UCSD-AML1 (cell line): ENCODE measurements around the gene FOXQ1.
"Not testable (repeated sequence)": the region's sequence is repeated elsewhere in the genome, so short reads cannot be mapped to it uniquely, and the experiment has no call there.

ENCODE experiments used
- DNase-seq: peaks from one replicate; lab custom pipeline; 2025; ENCODE audit not compliant: unreplicated experiment; lab: John Stamatoyannopoulos, UW

The FOXQ1 gene

GRCh38 chr6:1318584-1318983, 6.7 kb downstream of the FOXQ1 start:
- DNase-seq, result not testable (repeated sequence)

GRCh38 chr6:1321738-1322137, 9.8 kb downstream of the FOXQ1 start:
- no peak for DNase-seq

- DNase-seq, result no peak
Measured at GRCh38 chr6:1322156-1322555, 10.3 kb downstream of the FOXQ1 start.

- no peak for DNase-seq
Measured at GRCh38 chr6:1322696-1323219, 10.9 kb downstream of the FOXQ1 start.

- DNase-seq, result no peak
Measured at GRCh38 chr6:1324936-1325335, 13.0 kb downstream of the FOXQ1 start.

GRCh38 chr6:1325461-1326309, 13.8 kb downstream of the FOXQ1 start:
- no peak for DNase-seq

GRCh38 chr6:1326535-1327121, 14.7 kb downstream of the FOXQ1 start:
- DNase-seq, result no peak

GRCh38 chr6:1327630-1328029, 15.7 kb downstream of the FOXQ1 start:
- DNase-seq, result no peak

- no peak for DNase-seq
Measured at GRCh38 chr6:1328129-1328800, 16.4 kb downstream of the FOXQ1 start.

GRCh38 chr6:1329708-1330107, 17.8 kb downstream of the FOXQ1 start:
- DNase-seq, result no peak

- no peak for DNase-seq
Measured at GRCh38 chr6:1334684-1335083, 22.8 kb downstream of the FOXQ1 start.

- no peak for DNase-seq
Measured at GRCh38 chr6:1335367-1336037, 23.6 kb downstream of the FOXQ1 start.

GRCh38 chr6:1336246-1336843, 24.4 kb downstream of the FOXQ1 start:
- DNase-seq, result no peak

- no peak for DNase-seq
Measured at GRCh38 chr6:1337791-1338190, 25.9 kb downstream of the FOXQ1 start.

- no peak for DNase-seq
Measured at GRCh38 chr6:1346101-1346500, 34.2 kb downstream of the FOXQ1 start.

- no peak for DNase-seq
Measured at GRCh38 chr6:1346558-1347091, 34.7 kb downstream of the FOXQ1 start.

- no peak for DNase-seq
Measured at GRCh38 chr6:1347161-1347560, 35.3 kb downstream of the FOXQ1 start.

GRCh38 chr6:1348675-1349074, 36.8 kb downstream of the FOXQ1 start:
- no peak for DNase-seq

GRCh38 chr6:1349655-1350054, 37.8 kb downstream of the FOXQ1 start:
- DNase-seq, result no peak

- no peak for DNase-seq
Measured at GRCh38 chr6:1351381-1352008, 39.6 kb downstream of the FOXQ1 start.
